Activated gamma-delta T cell (primary cell): ENCODE results near the gene DPP3.
"Not testable (repeated sequence)": the region's sequence is repeated elsewhere in the genome, so short reads cannot be mapped to it uniquely, and the experiment has no call there.

Experiments used
- DNase-seq: peaks from one replicate; lab custom pipeline; 2025; lab: John Stamatoyannopoulos, UW

Gene DPP3

GRCh38 chr11:66464116-66464515 is 16.1 kb upstream of the DPP3 start:
- DNase-seq = not testable (repeated sequence)

GRCh38 chr11:66464916-66465315 is 15.3 kb upstream of the DPP3 start:
- DNase-seq = no peak

DNA sequence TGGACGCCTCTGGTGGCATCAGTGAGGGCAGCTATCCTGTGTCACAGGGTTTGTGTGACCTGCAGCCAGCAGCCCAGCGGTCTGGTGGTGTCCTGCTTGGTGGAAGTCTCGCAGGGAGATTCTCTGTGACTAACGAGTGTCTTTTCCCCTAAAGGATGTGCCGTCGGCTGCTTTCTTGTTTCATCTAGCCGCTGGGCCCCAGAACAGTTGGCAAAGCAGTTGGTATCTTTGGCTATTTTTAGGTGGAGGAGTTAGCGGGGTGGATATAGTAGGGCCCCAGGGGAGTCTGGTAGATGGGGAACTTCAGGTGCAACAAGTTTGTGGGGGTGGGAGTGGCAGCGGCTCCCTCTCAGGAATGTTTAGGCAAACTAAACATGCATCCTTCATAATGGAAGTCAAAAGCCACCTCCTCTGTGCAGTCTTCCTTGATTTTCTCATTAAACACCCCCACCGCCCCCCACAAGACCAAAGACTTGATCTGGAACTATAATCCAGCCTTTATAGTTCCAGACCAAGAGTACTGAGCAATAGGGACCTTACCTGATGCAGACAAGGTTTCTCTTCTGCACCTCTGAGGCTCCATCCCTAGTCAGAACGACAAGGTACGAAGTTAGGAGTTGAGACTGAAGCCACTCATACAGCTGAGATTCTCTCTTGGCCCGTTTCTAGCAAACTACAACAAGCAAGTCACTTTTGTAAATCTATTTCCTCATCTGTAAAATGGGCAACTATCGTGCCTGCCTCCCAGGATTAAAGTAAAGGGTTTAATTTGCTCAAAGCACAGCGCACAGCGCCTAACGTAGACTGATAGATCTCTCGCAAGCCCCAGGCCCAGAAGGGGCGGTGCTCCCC is 14.6 kb upstream of the DPP3 start:
- DNase-seq = no peak

DNA sequence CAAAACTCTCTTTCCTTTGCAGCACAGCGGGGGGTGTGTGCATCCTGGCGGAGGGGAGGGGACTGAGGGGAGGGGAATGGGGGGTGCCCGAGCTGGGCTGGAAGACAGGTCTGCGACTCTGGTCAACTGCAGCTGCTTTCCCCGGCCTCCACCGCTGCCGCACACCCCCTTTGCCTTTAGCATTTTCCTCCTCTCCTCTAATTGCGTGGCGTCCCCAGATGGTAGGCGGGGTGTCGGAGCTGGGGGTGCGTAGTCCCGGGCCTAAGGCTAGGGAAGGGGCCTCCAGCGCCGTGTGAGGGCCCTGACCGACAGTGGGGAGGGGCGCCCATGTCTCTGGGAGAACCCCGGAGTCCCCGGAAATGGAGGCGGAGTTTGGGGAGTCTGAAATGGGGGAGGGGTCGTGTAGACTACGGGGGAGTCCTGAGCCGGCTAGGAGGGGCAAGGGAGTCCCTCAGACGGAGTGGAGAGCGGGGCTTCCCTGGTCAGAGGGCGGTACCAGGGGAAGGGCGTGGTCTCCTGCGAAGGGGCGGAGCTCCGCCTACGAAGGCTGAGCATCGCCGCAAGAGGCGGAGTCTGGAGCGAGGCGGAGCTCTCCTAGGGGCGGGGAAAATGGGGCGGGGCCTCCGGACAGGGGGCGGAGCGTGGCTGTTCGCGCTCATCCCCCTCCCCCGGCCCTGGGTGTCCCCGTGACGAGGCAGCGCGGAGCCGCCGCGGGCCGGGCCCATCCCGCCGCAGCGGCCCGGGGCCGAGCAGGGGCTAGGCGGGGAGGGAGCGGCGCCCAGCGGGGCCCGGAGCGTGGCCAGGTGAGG is 13.8 kb upstream of the DPP3 start, which contains the start of gene PELI3:
Gene PELI3 (plus strand): TSS at position 681 of the 809 bp plus-strand sequence. CDS start 1,224 bp downstream, outside the sequence.
- peak; percentile 86 for DNase-seq

DNA sequence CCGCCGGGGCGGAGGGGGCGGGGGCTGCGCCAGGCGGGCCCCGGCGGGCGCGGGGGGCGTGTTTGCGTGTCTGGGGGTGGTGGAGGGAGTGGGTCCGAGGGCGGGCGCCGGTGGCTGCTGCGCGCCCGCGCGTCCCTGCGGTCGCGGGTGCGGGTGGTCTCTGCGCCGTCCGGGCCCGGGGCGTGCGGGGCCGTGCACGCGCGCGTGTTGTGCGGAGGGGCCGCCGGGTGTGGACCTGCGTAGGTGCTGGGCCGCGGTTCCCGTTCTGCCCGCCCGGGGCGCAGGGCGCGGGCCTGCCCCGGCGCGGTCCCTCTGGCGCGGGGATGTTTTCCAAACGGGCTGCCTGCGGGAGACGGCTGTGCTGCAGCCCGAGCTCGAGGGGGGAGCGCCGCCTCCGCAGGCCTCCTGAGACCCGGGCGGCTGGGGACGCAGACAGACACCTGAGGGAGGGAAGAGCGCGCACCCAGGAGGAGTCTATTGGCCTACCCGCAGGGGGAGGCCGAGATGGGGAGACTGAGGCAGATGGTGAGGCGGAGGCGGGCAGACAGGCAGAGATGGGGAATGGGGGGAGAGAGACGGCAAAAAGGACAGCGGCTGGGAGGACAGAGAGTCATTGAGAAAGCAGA is 13.1 kb upstream of the DPP3 start:
- no peak for DNase-seq

GRCh38 chr11:66467756-66468155 is 12.5 kb upstream of the DPP3 start:
- no peak for DNase-seq

DNA sequence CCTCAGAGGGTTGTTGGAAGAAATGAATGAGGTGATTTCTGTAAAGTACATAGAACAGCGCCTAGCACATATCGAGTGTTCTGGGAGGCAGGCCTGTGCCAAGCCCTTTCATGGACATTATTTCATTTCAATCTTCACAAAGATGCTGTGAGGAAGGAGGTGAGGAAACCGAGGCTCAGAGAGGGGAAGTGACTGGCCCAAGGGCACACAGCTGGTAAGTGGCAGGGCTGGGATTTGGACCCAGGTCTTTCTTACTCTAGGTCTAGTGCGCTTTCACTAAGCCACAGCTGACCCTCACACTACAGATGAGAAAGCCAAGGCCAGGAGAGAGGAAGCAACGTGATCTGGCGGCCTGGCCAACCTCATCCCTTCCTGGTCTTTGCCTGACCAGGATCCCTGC is 11.5 kb upstream of the DPP3 start:
- DNase-seq = no peak

DNA sequence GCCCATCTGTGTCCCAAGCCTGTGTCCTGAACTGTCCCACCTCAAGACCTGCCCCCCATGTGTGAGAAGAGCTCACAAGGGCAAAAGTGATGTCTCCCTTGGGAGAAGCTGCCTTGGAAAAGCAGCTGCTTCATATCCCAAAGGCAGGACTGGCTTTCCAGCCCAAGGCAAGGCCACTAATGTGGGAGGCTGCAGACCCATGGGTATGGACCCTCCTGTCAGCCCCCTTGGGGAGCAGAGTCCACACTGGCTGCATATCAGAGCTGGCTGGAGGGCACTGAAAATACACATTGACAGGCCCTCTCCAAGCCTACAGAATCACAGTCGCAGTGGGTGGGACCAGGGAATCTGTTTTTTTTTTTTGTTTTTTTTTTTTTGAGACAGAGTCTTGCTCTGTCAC is 10.8 kb upstream of the DPP3 start:
- DNase-seq = no peak

DNA sequence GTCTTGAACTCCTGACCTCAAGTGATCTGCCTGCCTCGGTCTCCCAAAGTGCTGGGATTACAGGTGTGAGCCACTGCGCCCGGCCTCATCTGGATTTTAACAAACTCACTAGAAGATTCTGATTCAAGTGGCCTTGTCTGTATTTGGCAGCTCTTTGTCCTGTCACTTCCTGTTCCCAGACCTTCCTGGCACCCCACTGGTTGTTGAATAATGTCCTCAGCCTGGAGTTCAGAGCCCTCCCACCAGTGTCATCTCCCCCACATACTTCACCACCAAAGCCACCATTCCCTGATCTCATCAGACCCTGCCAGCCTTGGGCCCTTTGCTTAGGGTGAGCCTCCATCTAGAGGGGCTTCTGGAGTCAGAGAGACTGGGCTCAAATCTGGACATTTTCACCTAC is 10.2 kb upstream of the DPP3 start:
- DNase-seq = no peak

DNA sequence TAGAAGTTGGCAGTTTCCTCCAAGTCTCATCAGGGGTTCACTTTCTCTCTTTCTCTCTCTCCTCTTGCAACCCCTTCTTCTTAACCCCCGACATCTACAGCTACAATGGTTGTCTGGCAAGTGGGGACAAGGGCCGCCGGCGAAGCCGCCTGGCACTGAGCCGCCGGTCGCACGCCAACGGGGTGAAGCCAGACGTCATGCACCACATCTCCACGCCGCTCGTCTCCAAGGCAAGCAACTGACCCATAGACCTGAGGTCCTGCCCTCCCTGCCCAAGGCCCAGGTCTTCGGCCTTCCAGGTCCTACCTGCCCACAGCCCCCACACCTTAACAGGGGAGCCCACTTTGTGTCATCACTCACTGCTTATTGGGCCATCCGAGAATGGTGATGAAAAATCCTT is 9.1 kb upstream of the DPP3 start:
- DNase-seq = no peak

DNA sequence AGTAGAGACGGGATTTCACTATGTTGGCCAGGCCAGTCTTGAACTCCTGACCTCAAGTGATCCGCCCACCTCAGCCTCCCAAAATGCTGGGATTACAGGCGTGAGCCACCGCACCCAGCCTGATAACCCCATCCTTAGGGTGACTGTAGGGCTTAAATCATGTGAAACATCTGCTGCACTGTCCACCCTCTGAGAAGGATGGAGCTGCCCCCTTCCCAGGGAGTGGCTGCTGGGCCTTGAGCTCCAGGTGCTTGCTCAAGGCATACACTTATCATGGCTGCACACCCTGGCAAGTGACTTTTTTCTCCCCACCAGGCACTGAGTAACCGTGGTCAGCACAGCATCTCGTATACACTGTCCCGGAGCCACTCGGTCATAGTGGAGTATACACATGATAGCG is 8.2 kb upstream of the DPP3 start:
- no peak for DNase-seq

GRCh38 chr11:66473167-66473566 is 7.1 kb upstream of the DPP3 start:
- DNase-seq = no peak

DNA sequence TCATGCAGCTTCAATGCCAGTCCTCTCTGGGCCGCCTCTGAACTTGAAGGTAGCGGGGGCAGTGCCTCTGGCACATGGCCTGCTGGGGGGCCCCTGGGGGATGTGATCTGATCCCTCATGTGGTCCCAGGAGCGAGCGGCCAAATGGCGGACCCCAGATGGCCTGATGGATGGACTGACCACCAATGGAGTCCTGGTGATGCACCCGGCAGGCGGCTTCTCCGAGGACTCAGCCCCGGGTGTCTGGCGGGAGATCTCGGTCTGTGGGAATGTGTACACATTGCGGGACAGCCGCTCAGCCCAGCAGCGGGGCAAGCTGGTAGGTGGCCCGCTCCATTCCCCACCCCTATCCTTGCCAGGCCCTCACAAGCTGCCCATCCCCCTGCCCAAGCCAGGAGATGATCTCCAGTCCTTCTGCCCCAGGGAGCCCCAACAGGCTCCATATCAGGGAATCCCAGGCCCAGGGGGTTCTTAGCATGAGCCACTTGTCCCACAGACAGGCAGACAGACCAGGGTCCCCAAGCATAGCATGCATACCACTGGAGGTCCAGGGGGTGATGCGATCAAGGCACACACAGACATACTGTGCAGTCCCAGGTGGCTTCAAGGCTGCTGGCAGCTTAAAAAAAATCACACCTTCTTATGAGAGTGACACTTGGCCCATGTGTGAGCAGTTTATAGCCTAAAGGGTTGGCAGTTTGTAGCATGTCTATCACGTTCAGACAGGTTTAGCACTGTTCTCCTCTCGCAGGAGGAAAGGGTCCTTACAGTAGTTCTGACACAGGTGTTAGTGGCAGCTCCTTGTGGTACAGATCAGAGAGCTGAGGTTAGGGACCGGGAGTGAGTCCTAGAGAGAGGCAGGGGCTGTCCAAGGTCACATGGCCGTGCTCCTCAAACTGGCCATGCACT is 6.4 kb upstream of the DPP3 start:
- DNase-seq = no peak

DNA sequence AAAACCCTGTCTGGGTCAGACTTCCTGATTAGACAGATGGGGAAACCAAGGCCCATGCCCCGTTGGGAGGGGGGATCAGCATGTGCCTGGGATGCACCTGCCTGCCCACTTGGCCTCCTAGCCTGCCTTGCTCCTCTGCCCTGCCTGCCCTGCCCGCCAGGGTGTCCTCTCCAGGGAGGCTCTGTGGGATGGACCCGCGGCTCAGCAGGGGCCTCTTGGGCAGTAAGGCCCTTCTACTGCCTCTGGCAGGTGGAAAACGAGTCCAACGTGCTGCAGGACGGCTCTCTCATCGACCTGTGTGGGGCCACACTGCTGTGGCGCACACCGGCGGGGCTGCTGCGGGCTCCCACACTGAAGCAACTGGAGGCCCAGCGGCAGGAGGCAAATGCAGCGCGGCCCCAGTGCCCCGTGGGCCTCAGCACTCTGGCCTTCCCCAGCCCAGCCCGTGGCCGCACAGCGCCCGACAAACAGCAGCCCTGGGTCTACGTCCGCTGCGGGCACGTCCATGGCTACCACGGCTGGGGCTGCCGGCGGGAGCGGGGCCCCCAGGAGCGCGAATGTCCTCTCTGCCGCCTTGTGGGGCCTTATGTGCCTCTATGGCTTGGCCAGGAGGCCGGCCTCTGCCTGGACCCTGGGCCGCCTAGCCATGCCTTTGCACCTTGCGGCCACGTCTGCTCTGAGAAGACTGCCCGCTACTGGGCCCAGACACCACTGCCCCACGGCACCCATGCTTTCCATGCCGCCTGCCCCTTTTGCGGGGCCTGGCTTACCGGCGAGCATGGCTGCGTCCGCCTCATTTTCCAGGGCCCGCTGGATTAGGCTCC is 4.7 kb upstream of the DPP3 start:
- DNase-seq = no peak

GRCh38 chr11:66476173-66476840 is 3.9 kb upstream of the DPP3 start:
- no peak for DNase-seq

DNA sequence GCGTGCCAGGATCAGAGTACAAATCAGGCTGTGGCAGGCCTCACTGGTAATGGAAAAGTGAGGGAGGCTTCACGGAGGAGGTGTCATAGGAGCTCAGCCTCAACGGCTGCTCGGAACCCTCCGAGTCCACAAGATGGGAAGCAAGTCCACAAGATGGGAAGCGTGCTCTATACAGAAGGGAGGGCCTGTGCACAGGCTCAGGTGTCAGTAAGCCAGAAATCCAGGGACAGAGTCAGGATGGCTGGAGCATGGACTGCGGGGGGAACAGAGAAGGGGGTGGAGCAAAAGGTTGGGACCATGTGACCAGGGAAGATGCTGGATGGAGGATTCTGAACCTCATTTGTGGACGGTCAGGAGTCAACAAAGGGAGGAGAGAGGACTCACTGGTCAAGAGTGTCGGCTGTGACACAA is 3.4 kb upstream of the DPP3 start:
- no peak for DNase-seq

DNA sequence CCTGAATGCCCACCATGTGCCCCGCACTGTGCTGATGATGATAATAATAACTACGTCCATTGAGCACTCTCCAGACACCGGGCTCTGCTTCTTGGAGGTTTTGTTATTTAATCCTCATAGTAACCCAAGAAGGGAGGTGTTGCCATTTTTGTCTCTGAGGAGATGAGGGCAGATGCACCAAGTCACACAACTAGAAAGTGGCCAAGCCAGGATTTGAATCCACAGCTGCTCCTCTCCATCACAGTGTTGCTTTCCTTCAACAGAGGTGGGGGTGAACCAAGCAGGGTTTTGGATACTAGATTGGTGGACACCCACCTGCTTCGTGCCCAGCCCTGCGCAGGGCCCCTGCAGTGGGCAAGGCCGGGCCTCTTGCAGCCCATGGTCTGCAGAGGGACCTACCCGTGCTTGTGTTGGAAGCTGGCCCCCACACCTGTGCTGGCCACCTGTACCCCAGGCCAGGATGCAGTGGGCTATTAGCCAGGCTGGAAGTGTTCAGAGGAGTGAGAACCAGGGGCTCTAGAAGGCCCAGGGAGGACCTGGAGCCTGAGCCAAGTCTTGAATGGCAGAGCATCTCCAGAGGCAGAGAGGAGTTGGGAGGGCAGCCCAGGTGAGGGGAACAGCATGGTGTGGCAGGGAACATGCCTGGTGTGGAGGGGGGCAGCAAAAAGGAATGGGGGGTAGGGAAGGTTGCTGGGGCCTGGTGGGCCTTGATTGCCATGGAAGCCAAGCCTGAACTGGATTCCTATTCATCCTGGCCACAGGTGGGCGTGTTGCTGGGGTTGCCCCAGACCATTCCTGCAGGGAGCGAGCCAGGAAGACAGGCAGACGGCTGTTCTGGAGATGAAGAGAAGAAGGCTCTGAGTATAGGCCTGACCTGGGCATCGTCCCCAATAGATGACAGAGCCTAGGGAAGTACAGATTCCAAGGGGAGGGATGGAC is 2.7 kb upstream of the DPP3 start:
- DNase-seq = no peak

DNA sequence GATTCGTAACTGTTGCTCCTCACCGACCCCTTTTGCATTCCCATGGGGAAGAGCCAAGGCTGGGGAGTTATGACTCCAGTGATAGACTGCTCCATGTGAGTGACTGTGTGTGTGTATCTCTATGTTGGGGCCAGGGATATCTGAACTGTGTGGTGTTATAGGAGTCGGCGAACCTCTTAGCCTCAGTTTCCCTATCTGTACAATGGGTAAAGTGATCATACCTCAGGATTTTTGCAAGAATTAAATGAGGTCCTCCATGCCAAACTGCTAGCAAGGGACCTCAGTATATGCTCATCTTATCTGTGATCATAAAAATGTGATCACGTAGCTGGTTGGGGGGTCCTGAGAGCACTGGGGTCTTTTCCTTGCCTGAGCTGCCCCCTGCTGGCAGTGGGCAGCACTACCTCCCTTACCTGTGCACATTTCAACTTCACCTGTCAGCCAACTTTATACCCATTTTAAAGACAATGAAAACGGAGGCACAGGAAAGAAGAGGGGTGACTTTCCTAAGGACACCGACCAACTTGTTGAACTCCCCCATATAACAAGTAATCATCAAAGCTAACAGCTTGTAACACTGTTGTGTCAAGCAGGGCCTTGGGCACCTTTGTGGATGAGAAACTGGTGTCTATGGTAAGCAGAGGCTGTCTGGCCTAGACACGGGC is 1.4 kb upstream of the DPP3 start:
- DNase-seq = no peak
